RWPE1 (cell line): ENCODE data around the gene SPINDOC.

Experiments used
- CTCF ChIA-PET: fragments of 350-600 bp; sonication (Branson Sonifier 250); formaldehyde crosslinking; extraction: SDS; loops from one replicate; lab custom pipeline; 2021; lab: Yijun Ruan, JAX
- POLR2A ChIA-PET: fragments of 400-600 bp; formaldehyde crosslinking; extraction: SDS; loops from one replicate; lab custom pipeline; 2020; ENCODE audit warnings: antibody characterized with exemption; ENCODE audit not compliant: low non-redundant PET; lab: Yijun Ruan, JAX
- DNase-seq: peaks from one replicate; pipeline ENCODE4 v3.0.0; 2012; ENCODE audit warnings: low spot score
- H3K27ac ChIP-seq: fragments of 450-650 bp; 2 replicates; pipeline ENCODE4 v1.5.1; 2017
- CTCF ChIP-seq: fragments of 450-650 bp; conservative IDR thresholded peaks from 2 replicates; pipeline ENCODE4 v1.5.1; 2017; ENCODE audit warnings: low read depth, mild to moderate bottlenecking

The SPINDOC gene

GRCh38 chr11:63868399-63869064 lies 55.3 kb downstream of the SPINDOC start:
- ChIA-PET POLR2A (interaction anchor here (0.6 kb wide), 1 partner anchor 29 kb away, joined by 3 read pairs; no protein-coding TSS in a partner anchor), CTCF (interaction anchor here (0.6 kb wide), 1 partner anchor 1743 kb away, joined by 3 read pairs; no protein-coding TSS in a partner anchor)
- no peak for DNase-seq
- H3K27ac ChIP-seq = peak overlapping the region; percentile 23; the same call in 1 of the 2 replicates
- TF ChIP-seq CTCF = no peak

- ChIA-PET CTCF (interaction anchor here (0.6 kb wide), 1 partner anchor 1744 kb away, joined by 3 read pairs; no protein-coding TSS in a partner anchor), POLR2A (no interaction called here)
- peak overlapping the region; percentile 47 for H3K27ac ChIP-seq
- TF ChIP-seq CTCF = no peak
- peak; percentile 46 for DNase-seq
These were observed 55.9 kb downstream of the SPINDOC start for GRCh38 chr11:63869171-63869591.

GRCh38 chr11:63869683-63870082 lies 56.4 kb downstream of the SPINDOC start:
- ChIA-PET CTCF (no interaction called here), POLR2A (no interaction called here)
- no peak for TF ChIP-seq CTCF
- no peak for DNase-seq
- peak overlapping the region; percentile 47 for H3K27ac ChIP-seq

GRCh38 chr11:63870351-63871140 lies 57.3 kb downstream of the SPINDOC start:
- DNase-seq = no peak
- ChIA-PET POLR2A (interaction anchor here (0.6 kb wide), 1 partner anchor 97 kb away, joined by 3 read pairs; no protein-coding TSS in a partner anchor), CTCF (no interaction called here)
- H3K27ac ChIP-seq = peak overlapping the region; percentile 47
- no peak for TF ChIP-seq CTCF

- peak overlapping the region; percentile 71 for H3K27ac ChIP-seq
- TF ChIP-seq CTCF = no peak; the same call in 1 of the 2 replicates
- peak; percentile 70 for DNase-seq
- POLR2A ChIA-PET = interaction anchor here (1.0 to 1.1 kb wide), 2 partner anchors 15 to 33 kb away, joined by 3 read pairs; partner anchors contain the start of gene MARK2
- CTCF ChIA-PET = interaction anchor here (0.6 to 0.7 kb wide), 4 partner anchors 28 to 103 kb away, joined by 3 read pairs; partner anchors contain the start of gene ZFTA
These were observed 58.9 kb downstream of the SPINDOC start for GRCh38 chr11:63871962-63872799.
